Neutrophil (primary cell): Measurements from ENCODE around the gene FRS2.

Experiments used
- H3K27ac ChIP-seq: fragments of 200-600 bp; sonication (generic); 2 replicates; pipeline ENCODE4 v1.5.1; 2016; ENCODE audit warnings: mild to moderate bottlenecking, moderate library complexity
- H3K27me3 ChIP-seq: fragments of 200-600 bp; sonication (generic); 2 replicates; pipeline ENCODE4 v1.6.0; 2016; ENCODE audit warnings: mild to moderate bottlenecking
- H3K36me3 ChIP-seq: fragments of 200-600 bp; sonication (generic); 2 replicates; pipeline ENCODE4 v1.5.1; 2017
- H3K4me1 ChIP-seq, 2 experiments: fragments of 200-600 bp in 1 of 2; sonication (generic) in 1 of 2; 1 replicate in 1 of 2; 2 replicates in 1 of 2; pipeline versions ENCODE4 v1.5.1 to v1.6.1; 2013 to 2016; ENCODE audit warnings: low read depth in 1 of 2, low read length in 1 of 2, mild to moderate bottlenecking in 1 of 2, moderate library complexity in 1 of 2; ENCODE audit not compliant: control insufficient read depth in 1 of 2, insufficient read depth in 1 of 2
- H3K4me3 ChIP-seq, 2 experiments: fragments of 200-600 bp in 1 of 2; sonication (generic) in 1 of 2; 1 replicate in 1 of 2; 2 replicates in 1 of 2; pipeline ENCODE4 v1.5.1; 2013 to 2016; ENCODE audit warnings: low read depth in 1 of 2, low read length in 1 of 2, mild to moderate bottlenecking in 1 of 2, moderate library complexity in 1 of 2
- H3K9me3 ChIP-seq: fragments of 200-600 bp; sonication (generic); 2 replicates; pipeline ENCODE4 v1.5.1; 2016
- CTCF ChIP-seq: fragments of 200-600 bp; sonication (generic); IDR thresholded peaks from 2 replicates; pipeline ENCODE4 v1.5.1; 2016; ENCODE audit warnings: antibody characterized with exemption

FRS2 gene

GRCh38 chr12:69620921-69621320 is 150.7 kb downstream of the FRS2 start:
- H3K27ac ChIP-seq = no peak overlapping the region
- no peak overlapping the region for H3K4me3 ChIP-seq
- no peaks in the 10 kb centered on the region for H3K9me3 ChIP-seq
- no peaks in the 10 kb centered on the region for H3K27me3 ChIP-seq
- no peaks in the 10 kb centered on the region for H3K4me1 ChIP-seq
- no peaks in the 10 kb centered on the region for H3K36me3 ChIP-seq
- TF ChIP-seq CTCF = no peak

DNA sequence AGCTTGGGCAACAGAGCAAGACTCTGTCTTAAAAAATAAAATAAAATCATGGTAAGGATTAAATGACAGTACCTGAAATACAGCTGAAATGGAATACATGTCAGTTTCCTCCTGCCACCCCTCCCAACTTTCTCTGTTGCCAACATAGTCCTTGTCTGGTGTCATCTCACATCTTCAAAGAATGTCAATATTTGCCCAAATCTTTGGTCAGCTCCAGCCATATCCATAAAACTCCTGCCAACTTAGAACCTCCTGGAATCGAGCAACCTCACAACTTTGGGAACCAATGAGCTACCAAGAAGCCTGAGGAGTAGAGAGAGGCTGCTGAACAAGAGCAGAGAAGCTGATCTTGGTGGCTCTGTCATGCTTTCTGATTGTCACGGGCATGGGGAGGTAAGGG is 151.4 kb downstream of the FRS2 start:
- no peaks in the 10 kb centered on the region for H3K27me3 ChIP-seq
- no peaks in the 10 kb centered on the region for H3K4me1 ChIP-seq
- TF ChIP-seq CTCF = no peak
- no peaks in the 10 kb centered on the region for H3K9me3 ChIP-seq
- no peak overlapping the region for H3K27ac ChIP-seq
- H3K4me3 ChIP-seq = no peak overlapping the region
- no peaks in the 10 kb centered on the region for H3K36me3 ChIP-seq

GRCh38 chr12:69623970-69624369 is 153.8 kb downstream of the FRS2 start:
- Histone ChIP-seq H3K4me3 (no peak overlapping the region), H3K36me3 (no peaks in the 10 kb centered on the region), H3K27ac (no peak overlapping the region), H3K27me3 (no peaks in the 10 kb centered on the region), H3K4me1 (no peaks in the 10 kb centered on the region), H3K9me3 (no peaks in the 10 kb centered on the region)
- no peak for TF ChIP-seq CTCF

DNA sequence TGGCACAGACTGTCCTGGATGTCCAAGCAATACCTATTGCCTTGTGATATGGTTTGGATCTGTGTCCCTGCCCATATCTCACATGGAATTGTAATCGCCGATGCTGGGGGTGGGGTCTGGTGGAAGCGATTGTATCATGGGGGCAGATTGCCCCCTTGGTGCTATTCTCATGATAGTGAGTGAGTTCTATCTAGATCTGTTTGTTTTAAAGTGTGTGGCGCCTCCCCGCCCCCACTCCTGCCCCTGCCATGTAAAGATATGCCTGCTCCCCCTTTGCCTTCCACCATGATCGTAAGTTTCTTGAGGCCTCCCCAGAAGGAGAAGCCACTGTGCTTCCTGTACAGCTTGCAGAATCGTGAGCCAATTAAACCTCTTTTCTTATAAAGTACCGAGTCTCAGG is 157.3 kb downstream of the FRS2 start:
- H3K9me3 ChIP-seq = no peaks in the 10 kb centered on the region
- H3K27ac ChIP-seq = no peak overlapping the region
- no peaks in the 10 kb centered on the region for H3K36me3 ChIP-seq
- no peaks in the 10 kb centered on the region for H3K4me1 ChIP-seq
- H3K27me3 ChIP-seq = no peaks in the 10 kb centered on the region
- no peak overlapping the region for H3K4me3 ChIP-seq
- no peak for TF ChIP-seq CTCF
